Common myeloid progenitor, CD34-positive (primary cell): ENCODE results near the gene FUT4.
A peak's percentile ranks its signal among the peaks of the same experiment; 100 is the strongest.

Experiments used
- CTCF ChIA-PET: fragments of 350-600 bp; sonication (Branson Sonifier 250); formaldehyde crosslinking; loops from one replicate; lab custom pipeline; 2021; ENCODE audit warnings: antibody characterized with exemption; lab: Charles Lee
- POLR2A ChIA-PET: fragments of 350-600 bp; sonication (Branson Sonifier 250); formaldehyde crosslinking; loops from one replicate; lab custom pipeline; 2021; ENCODE audit warnings: antibody characterized with exemption; lab: Charles Lee
- DNase-seq, 3 donors: peaks; one replicate each; pipeline versions ENCODE4 v3.0.0 to v3.0.0-alpha.2; 2013
- H3K27ac ChIP-seq, 2 experiments: 1 replicate in 1 of 2; 2 replicates in 1 of 2; pipeline ENCODE4 v1.7.0; 2013; ENCODE audit warnings: inconsistent platforms in 2 of 2, low read length in 2 of 2, mild to moderate bottlenecking in 2 of 2, low read depth in 1 of 2, moderate library complexity in 1 of 2; ENCODE audit not compliant: severe bottlenecking in 2 of 2, insufficient read depth in 1 of 2, poor library complexity in 1 of 2
- H3K27me3 ChIP-seq, 5 experiments: replicated peaks in 2 of 5; 1 replicate in 3 of 5; 2 replicates in 2 of 5; pipeline versions ENCODE4 v1.6.1 to v1.7.0; 2013; ENCODE audit warnings: low read length in 4 of 5, mild to moderate bottlenecking in 2 of 5, moderate library complexity in 2 of 5, inconsistent platforms in 1 of 5; ENCODE audit not compliant: insufficient read depth in 5 of 5, control insufficient read depth in 4 of 5
- H3K36me3 ChIP-seq, 4 experiments: 1 replicate in 2 of 4; 2 replicates in 2 of 4; pipeline versions ENCODE4 v1.6.1 to v1.7.0; 2013; ENCODE audit warnings: low read length in 3 of 4, control low read depth in 1 of 4, mild to moderate bottlenecking in 1 of 4; ENCODE audit not compliant: control insufficient read depth in 4 of 4, insufficient read depth in 4 of 4
- H3K4me1 ChIP-seq, 4 experiments: 1 replicate in 3 of 4; 2 replicates in 1 of 4; pipeline versions ENCODE4 v1.6.1 to v1.7.1; 2013; ENCODE audit warnings: low read length in 3 of 4, mild to moderate bottlenecking in 3 of 4, control low read depth in 1 of 4, inconsistent platforms in 1 of 4, moderate library complexity in 1 of 4; ENCODE audit not compliant: control insufficient read depth in 4 of 4, insufficient read depth in 4 of 4; ENCODE audit errors: control extremely low read depth in 1 of 4
- H3K4me3 ChIP-seq, 7 experiments: 1 replicate in 4 of 7; 2 replicates in 3 of 7; pipeline versions ENCODE4 v1.5.1 to v1.7.0; 2013; ENCODE audit warnings: mild to moderate bottlenecking in 7 of 7, low read length in 6 of 7, moderate library complexity in 6 of 7, inconsistent platforms in 2 of 7, low read depth in 2 of 7, control low read depth in 1 of 7; ENCODE audit not compliant: insufficient read depth in 4 of 7, control insufficient read depth in 1 of 7; ENCODE audit errors: extremely low read depth in 1 of 7
- H3K9me3 ChIP-seq, 5 experiments: 1 replicate in 4 of 5; 2 replicates in 1 of 5; pipeline versions ENCODE4 v1.6.1 to v1.7.1; 2013; ENCODE audit warnings: low read length in 4 of 5, mild to moderate bottlenecking in 2 of 5, inconsistent platforms in 1 of 5, low read depth in 1 of 5, moderate library complexity in 1 of 5; ENCODE audit not compliant: control insufficient read depth in 4 of 5, insufficient read depth in 2 of 5; ENCODE audit errors: control extremely low read depth in 1 of 5
- WGBS: methylation state at CpG from one replicate; pipeline ENCODE4 v1.1.5; 2013; ENCODE audit not compliant: insufficient coverage; 5-methylcytosine and 5-hydroxymethylcytosine counted together

FUT4 gene

GRCh38 chr11:94507485-94507884 lies 36.2 kb upstream of the FUT4 start:
- Histone ChIP-seq H3K27me3 (peaks cover 0 to 2% (median 0%) of the 10 kb centered on the region in 5 experiments), H3K4me3 (no peak overlapping the region), H3K9me3 (no peaks in the 10 kb centered on the region), H3K4me1 (peaks cover 0 to 8% (median 7%) of the 10 kb centered on the region in 4 experiments), H3K27ac (no peak overlapping the region), H3K36me3 (no peaks in the 10 kb centered on the region)
- POLR2A ChIA-PET, result no interaction called here
- WGBS, result 80% methylated on average over 1 of the region's 4 CpGs
- no peak for DNase-seq
- CTCF ChIA-PET, result interaction anchor here (1.2 to 1.9 kb wide), 2 partner anchors 10 to 15 kb away, joined by 4 read pairs; no protein-coding TSS in a partner anchor

- H3K27ac ChIP-seq, result no peak within 1 kb of the TSS
- H3K9me3 ChIP-seq, result no peaks in the 10 kb centered on the region
- WGBS, result 21% methylated on average over 41 of the region's 53 CpGs
- peaks cover 0 to 2% (median 0%) of the 10 kb centered on the region in 5 experiments for H3K27me3 ChIP-seq
- ChIA-PET CTCF (interaction anchor here (0.7 to 4.2 kb wide), 9 partner anchors 7 to 329 kb away, joined by 3 to 22 read pairs (median 3); no protein-coding TSS in a partner anchor), POLR2A (interaction anchor here (0.7 kb wide), 1 partner anchor 247 kb away, joined by 3 read pairs; no protein-coding TSS in a partner anchor)
- peaks cover 0 to 18% (median 16%) of the 10 kb centered on the region in 4 experiments for H3K4me1 ChIP-seq
- H3K36me3 ChIP-seq, result no peaks in the 10 kb centered on the region
- peak; percentile 53 to 74 (median 66) for DNase-seq
- peak within 1 kb of the TSS; percentile 40 to 78 (median 66) for H3K4me3 ChIP-seq
These were observed 31.6 kb upstream of the FUT4 start, which contains the start of gene C11orf97 for GRCh38 chr11:94511932-94512781. TSS of gene C11orf97 (plus strand) at chr11:94512461. CDS start at chr11:94512529, 68 bp downstream.

GRCh38 chr11:94513091-94513490 lies 30.6 kb upstream of the FUT4 start:
- ChIA-PET CTCF (interaction anchor here (0.6 to 4.2 kb wide), 5 partner anchors 23 to 705 kb away, joined by 3 to 22 read pairs (median 3); no protein-coding TSS in a partner anchor), POLR2A (interaction anchor here (0.7 kb wide), 1 partner anchor 246 kb away, joined by 3 read pairs; no protein-coding TSS in a partner anchor)
- peaks cover 0 to 18% (median 16%) of the 10 kb centered on the region in 4 experiments for H3K4me1 ChIP-seq
- peaks cover 0 to 2% (median 0%) of the 10 kb centered on the region in 5 experiments for H3K27me3 ChIP-seq
- no CpG with 5 or more reads among the region's 2 CpGs for WGBS
- no peaks in the 10 kb centered on the region for H3K36me3 ChIP-seq
- no peak overlapping the region for H3K27ac ChIP-seq
- H3K4me3 ChIP-seq, result peak overlapping the region in 3 of 7 experiments; percentile 74 to 78 (median 77)
- DNase-seq, result peak in 2 of 3 donors; percentile 23 to 44
- no peaks in the 10 kb centered on the region for H3K9me3 ChIP-seq

GRCh38 chr11:94515398-94515797 lies 28.3 kb upstream of the FUT4 start:
- Histone ChIP-seq H3K9me3 (no peaks in the 10 kb centered on the region), H3K36me3 (no peaks in the 10 kb centered on the region), H3K27ac (no peak overlapping the region), H3K4me3 (no peak overlapping the region), H3K4me1 (peaks cover 0 to 18% (median 16%) of the 10 kb centered on the region in 4 experiments), H3K27me3 (peaks cover 0 to 2% (median 0%) of the 10 kb centered on the region in 5 experiments)
- 100% methylated on average over 1 of the region's 2 CpGs for WGBS
- CTCF ChIA-PET, result interaction anchor here (4.2 kb wide), 1 partner anchor 82 kb away, joined by 22 read pairs; no protein-coding TSS in a partner anchor
- POLR2A ChIA-PET, result no interaction called here
- no peak for DNase-seq

- no peak for DNase-seq
- Histone ChIP-seq H3K4me3 (no peak overlapping the region), H3K9me3 (no peaks in the 10 kb centered on the region), H3K27me3 (peaks cover 0 to 2% (median 0%) of the 10 kb centered on the region in 5 experiments), H3K4me1 (peaks cover 0 to 18% (median 15%) of the 10 kb centered on the region in 4 experiments), H3K27ac (no peak overlapping the region), H3K36me3 (no peaks in the 10 kb centered on the region)
- ChIA-PET CTCF (interaction anchor here (0.6 to 9.1 kb wide), 8 partner anchors 9 to 190 kb away, joined by 3 to 109 read pairs (median 3); no protein-coding TSS in a partner anchor), POLR2A (no interaction called here)
- WGBS, result 50% methylated on average over 1 of the region's 1 CpG
These were observed 27.0 kb upstream of the FUT4 start for GRCh38 chr11:94516725-94517124.

GRCh38 chr11:94518300-94518699 lies 25.4 kb upstream of the FUT4 start:
- Histone ChIP-seq H3K36me3 (no peaks in the 10 kb centered on the region), H3K9me3 (no peaks in the 10 kb centered on the region), H3K4me1 (peaks cover 0 to 3% (median under 1%) of the 10 kb centered on the region in 4 experiments), H3K4me3 (no peak overlapping the region), H3K27me3 (peaks cover 0 to 2% (median 0%) of the 10 kb centered on the region in 5 experiments), H3K27ac (no peak overlapping the region)
- POLR2A ChIA-PET, result no interaction called here
- CTCF ChIA-PET, result interaction anchor here (0.5 to 9.1 kb wide), 8 partner anchors 15 to 223 kb away, joined by 3 to 109 read pairs (median 4); no protein-coding TSS in a partner anchor
- WGBS, result 83% methylated on average over 2 of the region's 4 CpGs
- no peak for DNase-seq
